ENCODE measurements around the gene ERCC6L. TPM values are rescaled to one million over a fixed set of nuclear protein-coding genes. Genes with fewer than 3 reads are reported as not detected.
A peak's percentile ranks its signal among the peaks of the same experiment; 100 is the strongest.

The ERCC6L gene
- under 1 TPM in 3 of 4 donors, not detected in 1; 0.13 to 0.81 (median 0.34) TPM for total RNA-seq

- TF ChIP-seq POLR2A (IDR thresholded peaks at IDR 0.05) (no peak), CTCF (IDR thresholded peaks at IDR 0.05) (no peak)
- DNase-seq (ENCODE audit: low spot score in 2 of 2) = peak; percentile 74 to 95
- intact Hi-C loops (cut with DNase I; ENCODE audit: low total_unique reads) = no loop called here
- 1 to 39% methylated on average over 38 to 53 of the region's 59 CpGs for WGBS, 2 donors
- H3K4me3 ChIP-seq (ENCODE audit: low read depth, poor library complexity, severe bottlenecking) = no peak within 1 kb of the TSS
These were observed at the start of gene ERCC6L for GRCh38 chrX:72238721-72239475. Gene ERCC6L, minus strand, starts transcription at chrX:72239027. Its CDS starts 116 bp downstream, at chrX:72238911.

GRCh38 chrX:72282302-72282701, 43.5 kb upstream of the ERCC6L start:
- intact Hi-C loops (cut with DNase I; ENCODE audit: low total_unique reads) = no loop called here
- TF ChIP-seq POLR2A (IDR thresholded peaks at IDR 0.05) (no peak), CTCF (IDR thresholded peaks at IDR 0.05) (no peak)
- no peak for DNase-seq (ENCODE audit: low spot score in 2 of 2)
- WGBS, 2 donors = 100% methylated on average over 1 of the region's 1 CpG
- no peak overlapping the region for H3K4me3 ChIP-seq (ENCODE audit: low read depth, poor library complexity, severe bottlenecking)

- no peak overlapping the region for H3K4me3 ChIP-seq (ENCODE audit: low read depth, poor library complexity, severe bottlenecking)
- DNase-seq (ENCODE audit: low spot score in 2 of 2) = peak in 1 of 2 donors; percentile 57
- WGBS, 2 donors = 53 to 60% methylated on average over 5 of the region's 5 CpGs
- TF ChIP-seq CTCF (IDR thresholded peaks at IDR 0.05) = no peak
- TF ChIP-seq POLR2A (IDR thresholded peaks at IDR 0.05) = no peak
- intact Hi-C loops (cut with DNase I; ENCODE audit: low total_unique reads) = no loop called here
These were observed 41.6 kb upstream of the ERCC6L start for GRCh38 chrX:72280321-72280845.

- WGBS, 2 donors = 0 to 2% methylated on average over 8 to 13 of the region's 18 CpGs
- TF ChIP-seq CTCF (IDR thresholded peaks at IDR 0.05) (no peak), POLR2A (IDR thresholded peaks at IDR 0.05) (no peak)
- H3K4me3 ChIP-seq (ENCODE audit: low read depth, poor library complexity, severe bottlenecking) = peak overlapping the region; percentile 66
- intact Hi-C loops (cut with DNase I; ENCODE audit: low total_unique reads) = no loop called here
- DNase-seq (ENCODE audit: low spot score in 2 of 2) = no peak
These were observed 37.7 kb upstream of the ERCC6L start for GRCh38 chrX:72276478-72276953.

- no peak for TF ChIP-seq CTCF (IDR thresholded peaks at IDR 0.05)
- TF ChIP-seq POLR2A (IDR thresholded peaks at IDR 0.05) = no peak
- H3K4me3 ChIP-seq (ENCODE audit: low read depth, poor library complexity, severe bottlenecking) = no peak overlapping the region
- no peak for DNase-seq (ENCODE audit: low spot score in 2 of 2)
- WGBS, 2 donors = 42 to 70% methylated on average over 5 of the region's 5 CpGs
- intact Hi-C loops (cut with DNase I; ENCODE audit: low total_unique reads) = no loop called here
These were observed 35.7 kb upstream of the ERCC6L start for GRCh38 chrX:72274526-72274925.

Data from lower leg skin (tissue), 4 donors.